ENCODE results near the gene IGFN1.

Gene IGFN1

GRCh38 chr1:201186192-201186591, 4.4 kb upstream of the IGFN1 start:
- no peak for DNase-seq

GRCh38 chr1:201189085-201189484, 1.5 kb upstream of the IGFN1 start:
- no peak for DNase-seq

DNA sequence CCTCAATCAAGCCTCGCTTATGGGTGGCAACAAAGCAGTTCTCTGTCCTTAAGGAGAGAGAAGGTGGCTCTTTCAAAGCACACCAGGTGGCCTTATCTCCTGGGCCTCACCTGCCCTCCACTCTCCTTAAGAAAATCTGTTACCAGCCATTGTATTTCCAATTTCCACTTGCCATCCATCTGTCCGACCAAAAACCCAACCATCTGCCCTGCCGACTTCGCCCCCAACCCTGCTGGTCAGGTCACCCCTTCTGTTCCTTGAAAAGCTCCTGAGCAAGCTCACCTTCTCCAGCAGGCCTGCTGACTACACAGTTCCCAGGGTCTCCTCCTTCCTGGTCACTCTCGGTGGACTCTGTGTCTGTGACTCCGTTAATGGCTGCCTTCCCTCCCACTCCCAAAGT, 619 bp upstream of the IGFN1 start:
- no peak for DNase-seq

GRCh38 chr1:201191653-201192260, 1.1 kb downstream of the IGFN1 start:
- DNase-seq, result peak; percentile 51

GRCh38 chr1:201192261-201192788, 1.7 kb downstream of the IGFN1 start:
- DNase-seq, result no peak

GRCh38 chr1:201194046-201194445, 3.4 kb downstream of the IGFN1 start:
- DNase-seq, result no peak

GRCh38 chr1:201198598-201198997, 8.0 kb downstream of the IGFN1 start:
- no peak for DNase-seq

DNA sequence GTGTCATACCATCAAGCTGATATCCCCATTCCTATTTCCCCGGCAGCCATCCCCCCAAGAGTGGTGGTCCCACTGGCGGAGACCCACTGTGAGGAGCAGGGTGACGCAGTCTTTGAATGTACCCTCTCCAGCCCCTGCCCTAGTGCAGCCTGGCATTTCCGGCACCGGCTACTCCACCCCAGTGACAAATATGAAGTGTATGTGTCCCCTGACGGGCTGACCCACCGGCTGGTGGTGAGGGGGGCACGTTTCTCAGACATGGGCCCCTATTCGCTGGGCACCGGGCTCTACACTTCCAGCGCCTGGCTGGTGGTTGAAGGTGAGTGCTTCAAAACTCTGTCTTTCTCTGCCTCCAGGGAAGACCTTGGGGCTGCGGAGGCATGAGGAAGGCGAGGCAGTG, 14.4 kb downstream of the IGFN1 start:
- no peak for DNase-seq

DNA sequence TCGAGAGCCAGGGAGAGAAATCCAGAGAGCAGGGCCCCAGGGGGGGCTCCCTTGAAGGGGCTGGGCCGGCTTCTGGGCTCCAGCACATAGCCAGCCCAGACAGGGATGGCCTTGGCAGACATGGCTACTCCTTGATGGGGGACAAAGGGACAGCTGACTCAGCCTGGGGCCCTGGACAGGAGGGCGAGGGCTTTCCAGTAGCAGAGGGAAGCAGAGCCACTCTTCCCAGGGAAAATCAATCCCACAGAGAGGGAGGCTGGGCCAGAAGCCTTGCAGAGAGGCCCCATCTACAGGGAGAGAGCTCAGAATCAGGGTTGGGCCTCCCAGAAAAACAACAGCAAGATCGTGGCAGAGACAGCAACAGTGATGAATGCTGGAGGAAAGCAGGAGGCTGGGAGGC, 15.6 kb downstream of the IGFN1 start:
- DNase-seq, result no peak

- DNase-seq, result no peak
These were observed 16.4 kb downstream of the IGFN1 start for GRCh38 chr1:201207046-201207445.

DNA sequence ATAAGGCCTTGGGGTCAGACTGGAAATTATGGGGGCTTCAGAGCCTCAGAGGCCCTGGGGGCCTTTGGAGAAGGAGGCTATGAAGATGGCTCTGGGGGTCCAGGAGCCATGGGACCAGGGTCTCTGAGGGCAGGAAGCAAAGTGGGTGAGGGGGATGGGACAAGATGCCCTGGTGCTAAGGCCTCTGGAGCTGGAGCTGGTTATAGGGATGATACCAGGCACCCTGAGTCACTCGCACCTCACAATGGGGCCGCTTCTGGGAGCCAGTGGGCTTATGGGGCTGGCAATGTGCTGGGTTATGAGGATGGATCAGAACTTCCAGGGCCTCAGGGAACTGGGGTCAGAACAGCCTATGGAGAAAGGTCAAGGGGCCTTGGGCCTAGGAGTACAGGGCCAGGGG, 17.6 kb downstream of the IGFN1 start:
- no peak for DNase-seq

GRCh38 chr1:201212056-201212455, 21.4 kb downstream of the IGFN1 start:
- no peak for DNase-seq

DNA sequence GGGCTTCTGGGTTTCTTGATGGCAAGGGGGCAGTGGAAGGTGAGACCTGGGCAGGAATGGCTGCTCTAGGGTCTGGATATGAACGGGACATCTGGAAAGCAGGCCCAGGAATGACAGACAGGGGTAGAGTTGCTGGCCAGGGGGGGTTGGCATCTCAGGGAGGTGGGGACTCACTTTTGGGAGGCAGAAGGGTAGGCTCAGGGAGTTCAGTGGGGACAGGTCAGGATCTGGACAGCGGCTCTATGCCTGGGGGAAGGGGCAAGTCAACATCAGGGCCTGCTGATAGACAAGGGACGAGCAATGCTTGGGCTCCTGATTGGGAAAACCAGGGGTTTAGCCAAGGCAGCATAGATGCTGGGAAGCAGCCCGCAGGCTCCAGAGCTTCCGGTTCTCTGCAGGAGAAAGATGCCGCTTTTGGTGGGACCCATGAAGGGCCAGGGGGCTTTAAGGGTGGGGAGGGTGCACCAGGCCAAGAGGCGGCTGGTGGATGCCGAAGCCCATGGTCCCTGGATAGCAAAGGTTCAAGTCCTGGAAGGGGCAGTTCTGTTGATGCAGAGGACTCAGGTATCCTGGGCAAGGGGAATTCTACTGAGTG, 21.9 kb downstream of the IGFN1 start:
- DNase-seq, result no peak

GRCh38 chr1:201213106-201213770, 22.6 kb downstream of the IGFN1 start:
- DNase-seq, result no peak

GRCh38 chr1:201213926-201214325, 23.3 kb downstream of the IGFN1 start:
- DNase-seq, result no peak

DNA sequence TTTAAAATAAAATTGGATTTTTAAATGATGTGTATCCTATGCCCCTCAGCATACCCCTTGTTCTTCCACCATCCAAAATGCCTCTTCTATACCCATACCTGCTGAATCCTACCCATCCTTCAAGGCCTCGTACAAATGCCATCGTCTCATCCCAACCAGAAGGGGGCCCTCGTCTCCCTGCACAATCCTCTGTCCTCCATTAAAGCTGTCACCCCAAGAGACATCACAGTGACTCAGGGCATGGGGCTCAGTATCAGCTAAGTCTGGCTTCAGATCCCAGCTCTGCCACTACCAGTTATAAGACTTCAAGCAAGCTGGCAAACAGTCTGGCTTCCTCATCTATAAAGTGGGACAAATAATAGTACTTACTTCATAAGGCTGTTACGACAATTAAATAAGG, 23.8 kb downstream of the IGFN1 start:
- DNase-seq, result no peak

DNA sequence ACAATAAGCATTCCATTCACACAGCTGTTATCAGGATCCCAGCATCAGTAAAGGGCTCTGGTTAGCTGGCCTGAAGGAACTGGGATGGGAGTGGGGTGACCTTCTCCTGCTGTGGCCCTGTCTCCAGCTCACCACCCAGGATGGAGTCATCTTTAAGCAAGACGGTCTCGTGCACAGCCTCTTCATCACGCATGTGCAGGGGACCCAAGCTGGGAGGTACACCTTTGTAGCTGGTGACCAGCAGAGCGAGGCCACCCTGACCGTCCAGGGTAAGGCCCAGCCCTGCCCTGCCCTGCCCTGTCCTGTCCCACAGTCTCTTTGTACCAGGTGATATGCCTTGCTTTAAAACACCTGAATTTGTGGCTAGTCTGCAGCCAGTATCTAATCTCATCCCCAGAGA, 24.3 kb downstream of the IGFN1 start:
- no peak for DNase-seq

- DNase-seq, result no peak
These were observed 25.1 kb downstream of the IGFN1 start for GRCh38 chr1:201215531-201216357.

DNA sequence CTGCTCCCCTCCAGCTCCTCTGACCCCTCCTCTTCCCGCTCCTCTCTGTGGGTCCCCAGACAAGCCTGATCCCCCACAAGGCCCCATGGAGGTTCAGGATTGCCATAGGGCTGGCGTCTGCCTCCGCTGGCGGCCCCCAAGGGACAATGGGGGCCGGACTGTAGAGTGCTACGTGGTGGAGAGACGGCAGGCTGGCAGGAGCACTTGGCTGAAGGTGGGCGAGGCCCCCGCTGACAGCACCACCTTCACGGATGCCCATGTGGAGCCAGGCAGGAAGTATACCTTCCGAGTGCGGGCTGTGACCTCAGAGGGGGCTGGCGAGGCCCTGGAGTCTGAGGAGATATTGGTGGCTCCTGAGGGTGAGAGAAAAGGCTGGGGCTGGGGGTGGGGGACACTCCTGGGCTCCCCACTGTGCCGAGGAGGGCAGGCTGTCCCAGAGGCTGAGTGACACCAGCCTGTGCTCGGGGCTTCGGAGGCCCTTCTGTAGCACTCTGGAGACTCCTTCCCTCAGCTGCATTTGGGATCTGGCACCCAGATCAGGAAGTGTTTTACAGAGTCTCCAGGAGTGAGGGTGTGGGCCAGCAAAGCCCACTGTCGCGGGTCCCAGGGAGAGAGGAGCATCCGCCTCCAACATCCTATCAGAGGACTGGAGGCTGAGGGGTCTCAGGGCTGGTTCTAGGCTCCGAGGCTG, 25.9 kb downstream of the IGFN1 start:
- DNase-seq, result no peak

DNA sequence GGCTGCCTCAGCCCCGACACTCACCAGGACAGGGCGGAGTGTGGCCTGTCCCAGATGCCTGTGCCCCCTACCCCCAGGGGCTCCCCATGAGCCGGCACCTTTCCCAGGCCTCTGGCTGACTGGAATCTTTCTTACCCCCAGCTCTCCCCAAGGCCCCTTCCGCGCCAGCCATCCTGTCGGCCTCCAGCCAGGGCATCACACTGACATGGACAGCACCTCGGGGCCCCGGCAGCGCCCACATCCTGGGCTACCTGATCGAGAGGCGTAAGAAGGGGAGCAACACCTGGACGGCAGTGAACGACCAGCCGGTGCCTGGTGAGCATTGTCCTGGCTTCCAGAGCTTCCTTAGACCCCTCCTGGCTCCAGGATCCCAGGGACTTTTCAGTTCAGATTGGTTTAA, 26.5 kb downstream of the IGFN1 start:
- DNase-seq, result no peak

DNA sequence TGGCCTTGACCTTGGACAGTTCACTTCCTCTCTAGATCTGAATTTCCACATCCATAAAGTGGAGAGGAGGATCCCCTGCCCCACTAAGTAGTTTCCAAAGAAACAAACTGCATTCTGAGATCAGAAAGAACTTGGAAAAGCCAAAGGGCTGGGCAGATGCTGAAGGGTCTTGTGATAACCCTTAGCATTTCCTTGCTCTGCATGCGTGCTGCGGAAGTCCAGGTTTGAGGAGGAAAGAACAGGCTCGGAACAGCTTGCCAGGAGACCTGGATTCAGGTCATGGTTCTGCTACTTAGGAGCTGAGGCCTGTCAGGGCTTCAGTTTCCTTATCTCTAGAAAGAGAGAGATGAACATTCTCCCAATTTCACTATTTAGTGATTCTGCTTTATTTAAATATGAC, 27.2 kb downstream of the IGFN1 start:
- no peak for DNase-seq

- no peak for DNase-seq
These were observed 27.8 kb downstream of the IGFN1 start for GRCh38 chr1:201218409-201218808.

Data from activated CD4-positive, alpha-beta T cell treated with anti-CD3 and anti-CD28 coated beads, Interleukin-2, amount 50 U/mL, for 16 hours (primary cell).